Left colon (tissue), 2 donors: Measurements from ENCODE around the gene TBC1D22A. TPM values are rescaled to one million over a fixed set of nuclear protein-coding genes. Genes with fewer than 3 reads are reported as not detected.
A peak's percentile ranks its signal among the peaks of the same experiment; 100 is the strongest.

Experiments
- ATAC-seq: fragments of 200-7000 bp; cut with Tn5 transposase; one replicate; pipeline ENCODE4 v1.9.1; 2020; ENCODE audit warnings: mild to moderate bottlenecking, moderate library complexity
- DNase-seq, 2 donors: peaks; one replicate each; pipeline ENCODE4 v3.0.0-alpha.2; 2020
- intact Hi-C, 2 donors: fragments of 100-400 bp; cut with DNase I in 1 of 2; cut with micrococcal nuclease in 1 of 2; formaldehyde crosslinking; loops; one replicate each; pipeline versions ENCODE4 v1.11.2 to v1.14.0; 2022; cut with DNase I, micrococcal nuclease
- total RNA-seq, 2 donors: library from RNA; stranded (reverse); fragmentation: NEBNext Ultra II Directional; extraction: Animal tissue kit (Norgen Biotek cat#: 25700); gene quantifications; one replicate each; pipeline ENCODE4 v1.2.1, GENCODE V29; 2021
- donor health status: DM: no; HTN: no; CAD: no.
- donor health status: DM: yes; HTN: yes; CAD: no.

Gene TBC1D22A
- total RNA-seq, 2 donors from 2014 or later, result 40.7 to 45.2 TPM

DNA sequence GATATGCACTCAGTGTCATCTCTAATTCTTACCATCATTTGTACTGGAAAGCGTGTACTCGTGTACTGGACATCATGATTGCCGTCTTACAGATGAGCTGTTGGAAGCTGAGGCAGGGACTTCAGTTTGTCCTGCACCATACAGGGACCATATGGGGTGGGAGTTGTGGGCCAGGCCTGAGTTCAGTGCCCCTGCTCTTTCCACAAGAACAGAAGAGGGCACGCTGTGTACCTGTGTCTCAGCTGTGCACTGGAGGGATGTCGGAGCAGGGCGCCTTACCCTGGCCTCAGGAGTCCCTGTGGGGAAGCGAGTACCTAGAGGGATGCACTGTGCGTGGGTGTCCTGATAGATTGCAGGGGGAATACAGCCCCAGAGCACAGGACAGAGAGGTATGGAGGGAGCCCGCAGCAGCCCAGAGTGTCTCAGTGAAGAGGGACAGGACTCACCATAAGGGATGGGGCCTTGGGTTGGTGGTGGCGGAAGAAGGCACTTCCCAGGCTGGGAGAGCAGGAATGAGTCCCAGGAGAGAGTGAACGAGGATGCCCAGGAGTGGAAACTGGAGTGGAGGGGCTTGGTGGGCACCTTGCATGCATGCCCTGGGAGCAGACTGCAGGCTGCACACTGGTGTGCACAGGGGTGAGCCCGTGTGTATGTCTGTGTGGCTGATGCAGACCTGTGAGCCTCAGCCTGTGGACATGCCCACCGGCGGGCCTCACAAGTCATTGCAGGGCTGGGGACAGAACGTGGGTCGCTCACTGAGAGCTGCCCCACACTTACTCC, 329.7 kb downstream of the TBC1D22A start:
- intact Hi-C loops, result no loop called here
- ATAC-seq, result no peak
- no peak for DNase-seq

DNA sequence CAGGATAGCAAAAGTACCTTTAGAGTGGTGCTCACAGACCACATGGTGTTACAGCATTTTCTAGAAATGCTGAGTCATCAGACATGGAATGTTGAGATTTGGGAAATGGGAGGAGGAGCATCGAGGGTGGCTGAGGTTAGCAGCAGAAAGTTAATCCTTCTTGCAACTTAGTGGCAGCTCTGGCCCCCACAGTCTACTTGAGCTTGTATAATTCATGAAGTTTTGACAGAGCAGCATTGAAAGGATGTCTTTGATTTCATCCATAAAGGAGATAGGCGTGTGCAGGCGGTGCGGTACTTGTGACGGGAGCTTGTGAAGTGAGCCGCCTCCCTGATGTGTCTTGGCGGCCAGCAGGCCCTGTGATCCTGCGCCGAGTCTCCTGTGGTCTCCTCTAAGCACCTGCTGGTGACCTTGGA, 330.5 kb downstream of the TBC1D22A start:
- no peak for DNase-seq
- intact Hi-C loops, result no loop called here
- ATAC-seq, result no peak

DNA sequence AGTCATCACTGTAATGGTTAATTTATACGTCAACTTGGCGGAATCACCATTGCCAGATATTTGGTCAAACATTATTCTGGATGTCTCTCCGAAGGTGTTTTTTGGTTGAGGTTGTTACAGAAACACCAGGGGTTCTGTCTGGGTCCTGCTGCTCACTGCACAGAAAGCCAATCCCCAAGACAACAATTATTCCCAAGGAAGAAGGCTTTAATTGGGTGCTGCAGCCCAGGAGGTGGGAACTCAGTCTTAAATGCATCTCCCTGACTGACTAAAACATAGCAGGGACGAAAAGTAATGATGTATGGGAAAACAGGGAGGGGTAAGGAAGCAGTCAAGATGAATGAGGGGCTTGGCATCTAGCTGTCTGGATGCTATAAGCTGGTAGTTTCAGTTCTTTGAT, 331.3 kb downstream of the TBC1D22A start:
- intact Hi-C loops, result no loop called here
- ATAC-seq, result no peak

DNA sequence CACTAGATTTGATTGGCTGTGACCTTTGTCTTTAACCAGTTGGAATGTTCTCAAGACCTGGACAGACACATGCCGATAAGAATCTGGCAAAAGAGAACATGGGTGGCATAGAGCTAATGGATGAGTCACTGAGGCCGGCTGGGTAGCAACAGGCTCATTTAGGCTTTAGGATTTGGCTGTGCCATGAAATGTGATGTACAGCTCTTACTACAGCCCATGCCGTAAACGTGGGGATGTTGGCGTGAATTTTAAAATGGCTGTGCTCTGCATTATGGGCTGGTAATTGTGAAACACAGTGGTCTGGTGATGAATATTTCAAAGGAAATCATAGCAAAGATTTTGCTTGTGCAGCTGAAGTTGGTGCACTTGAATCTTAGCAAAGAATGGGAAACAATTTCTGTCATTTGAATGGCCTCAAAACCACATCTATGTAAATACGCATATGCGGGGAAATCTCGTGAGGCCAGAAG, 332.4 kb downstream of the TBC1D22A start:
- intact Hi-C loops, result no loop called here
- DNase-seq (no peak), ATAC-seq (no peak)

More for the DNA sequence above, 331.3 kb downstream of the TBC1D22A start:
- DNase-seq, result no peak

DNA sequence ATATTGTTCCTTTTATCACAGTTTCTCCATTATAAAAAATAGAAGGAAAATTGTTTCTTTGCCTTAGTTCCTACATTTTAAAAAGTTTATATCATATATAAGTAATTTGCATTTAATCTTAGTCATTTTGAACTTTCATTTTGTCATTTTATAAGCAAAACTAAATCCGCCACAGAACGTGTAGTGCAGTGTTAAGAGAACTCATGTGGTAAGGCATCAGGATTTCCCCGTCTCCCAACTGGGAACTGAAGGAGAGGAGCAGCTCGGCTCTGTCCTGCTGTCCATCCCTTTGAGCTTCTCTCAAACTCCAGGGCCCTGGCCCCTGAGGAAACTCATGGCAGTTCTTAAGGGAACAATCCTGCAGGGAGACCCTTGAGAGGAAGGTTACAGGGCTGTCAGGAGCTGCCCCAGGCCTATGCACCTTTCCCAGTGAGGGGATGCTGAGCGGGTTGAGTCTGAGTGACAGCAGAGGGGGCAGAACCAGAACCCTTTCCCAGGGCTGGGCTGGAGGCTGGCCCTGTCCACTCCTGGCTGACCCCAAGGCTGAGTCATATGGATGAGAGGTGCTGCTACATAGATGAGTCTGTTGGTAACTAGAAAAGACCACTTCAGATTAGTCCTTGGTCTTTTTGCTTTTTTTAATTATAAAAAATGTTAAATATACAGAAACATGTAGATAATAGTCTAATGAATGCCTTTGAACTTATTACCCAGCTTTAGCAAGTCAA, 333.1 kb downstream of the TBC1D22A start:
- ATAC-seq (no peak), DNase-seq (no peak)
- intact Hi-C loops, result no loop called here

DNA sequence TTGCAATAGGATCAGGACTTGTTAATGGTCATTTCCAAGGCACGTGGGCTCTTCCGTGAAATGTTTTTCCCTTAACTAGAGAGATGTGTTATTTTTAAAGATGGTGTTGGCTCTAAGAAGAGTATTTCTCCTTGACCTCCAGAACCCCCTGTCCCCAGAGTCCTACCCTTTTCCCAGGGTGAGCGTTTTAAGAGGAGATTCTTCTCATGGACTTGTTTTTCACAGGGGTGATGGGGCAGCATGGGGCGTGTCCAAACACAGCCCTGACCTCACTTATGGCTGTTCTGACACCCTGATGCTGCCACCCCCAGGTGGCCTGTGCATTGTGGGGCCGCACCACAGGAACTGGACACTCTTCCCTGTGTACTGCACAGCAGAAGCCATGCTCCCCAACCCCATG, 335.7 kb downstream of the TBC1D22A start:
- ATAC-seq (no peak), DNase-seq (no peak)
- intact Hi-C loops, result no loop called here

DNA sequence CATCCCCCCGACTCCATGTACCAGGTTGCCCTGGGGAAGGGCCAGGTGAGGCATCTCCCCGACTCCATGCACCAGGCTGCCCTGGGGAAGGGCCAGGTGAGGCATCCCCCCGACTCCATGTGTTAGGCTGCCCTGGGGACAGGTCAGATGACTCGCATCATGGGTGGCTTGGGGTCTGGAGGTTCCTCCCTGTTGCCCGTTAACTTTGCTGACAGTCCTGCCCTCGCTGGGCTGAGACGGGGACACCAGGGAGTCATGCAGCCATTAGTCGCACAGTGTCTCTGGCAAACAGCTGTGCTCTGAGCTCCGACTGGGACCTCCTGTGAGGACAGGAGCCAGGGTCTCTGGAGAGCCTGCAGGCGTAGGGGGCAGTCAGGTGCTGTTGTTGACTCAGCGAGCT, 336.1 kb downstream of the TBC1D22A start:
- DNase-seq, result no peak
- intact Hi-C loops, result no loop called here
- no peak for ATAC-seq

DNA sequence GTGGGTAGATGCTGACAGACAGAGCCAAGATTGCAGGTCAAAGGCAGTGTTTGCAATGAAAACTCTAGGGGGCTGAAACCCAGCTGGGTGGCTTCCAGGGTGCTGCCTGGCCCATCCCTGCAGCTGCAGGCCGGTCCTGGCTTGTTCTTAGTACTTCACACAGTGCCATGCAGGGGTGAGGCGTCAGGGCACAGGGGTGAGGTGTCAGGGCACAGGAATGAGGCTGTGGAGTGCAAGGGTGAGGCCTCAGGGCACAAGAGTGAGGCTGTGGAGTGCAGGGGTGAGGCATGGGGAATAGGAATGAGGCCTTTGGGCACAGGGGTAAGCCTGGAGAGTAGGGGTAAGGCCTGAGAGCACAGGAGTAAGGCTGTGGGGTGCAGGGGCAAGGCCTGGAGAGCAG, 337.6 kb downstream of the TBC1D22A start:
- ATAC-seq (no peak), DNase-seq (no peak)
- intact Hi-C loops, result no loop called here

DNA sequence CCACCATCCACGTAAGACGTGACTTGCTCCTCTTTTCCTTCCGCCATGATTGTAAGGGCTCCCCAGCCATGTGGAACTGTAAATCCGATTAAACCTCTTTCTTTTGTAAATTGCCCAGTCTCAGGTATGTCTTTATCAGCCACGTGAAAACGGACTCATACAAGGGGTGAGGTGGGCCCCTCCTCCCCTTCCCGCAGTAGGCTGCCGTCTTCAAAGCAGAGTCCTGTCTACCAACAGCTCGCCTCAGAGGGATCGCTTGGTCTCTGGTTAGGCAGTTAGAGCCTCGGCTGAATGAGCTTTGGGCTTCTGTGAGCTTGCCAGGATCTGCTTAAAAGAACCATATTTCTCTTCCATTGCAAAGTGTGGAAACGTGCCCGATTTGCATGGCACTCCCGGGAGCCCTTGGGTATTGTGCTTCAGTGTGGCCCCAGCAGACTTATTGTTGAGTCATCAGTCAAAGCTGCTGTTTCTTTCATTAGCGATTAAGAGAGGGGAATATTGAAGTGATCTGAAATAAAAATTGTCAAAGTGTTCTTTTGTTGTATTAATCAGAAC, 338.3 kb downstream of the TBC1D22A start:
- intact Hi-C loops, result no loop called here
- DNase-seq (no peak), ATAC-seq (no peak)

DNA sequence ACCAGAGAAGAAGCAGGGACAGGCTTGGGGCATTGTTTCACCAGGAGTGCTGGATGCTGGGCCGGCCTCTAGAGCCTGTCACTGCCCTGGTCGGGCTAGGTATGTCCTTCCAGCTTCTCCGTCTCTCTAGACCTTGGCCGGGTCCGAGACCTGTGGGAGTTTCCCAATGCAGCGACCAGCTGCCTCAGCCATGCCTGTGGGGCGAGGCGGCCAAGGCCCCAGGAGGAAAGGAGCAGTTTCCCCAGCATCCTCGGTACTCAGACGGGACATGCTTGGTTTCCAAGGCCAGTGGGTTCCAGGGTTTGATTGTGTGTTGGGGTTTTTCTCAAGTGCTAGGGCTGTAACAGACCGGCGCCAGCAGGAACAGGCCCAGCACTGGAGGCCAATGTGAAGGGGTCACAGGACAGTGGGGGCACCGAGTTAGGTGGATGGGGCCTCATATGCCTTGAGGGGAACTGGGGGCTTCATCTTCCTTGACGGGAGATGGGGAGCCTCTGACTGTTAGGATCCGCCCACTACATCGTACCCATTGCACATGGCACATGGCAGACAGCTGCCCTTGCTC, 339.0 kb downstream of the TBC1D22A start:
- no peak for ATAC-seq
- DNase-seq, result no peak
- intact Hi-C loops, result no loop called here

DNA sequence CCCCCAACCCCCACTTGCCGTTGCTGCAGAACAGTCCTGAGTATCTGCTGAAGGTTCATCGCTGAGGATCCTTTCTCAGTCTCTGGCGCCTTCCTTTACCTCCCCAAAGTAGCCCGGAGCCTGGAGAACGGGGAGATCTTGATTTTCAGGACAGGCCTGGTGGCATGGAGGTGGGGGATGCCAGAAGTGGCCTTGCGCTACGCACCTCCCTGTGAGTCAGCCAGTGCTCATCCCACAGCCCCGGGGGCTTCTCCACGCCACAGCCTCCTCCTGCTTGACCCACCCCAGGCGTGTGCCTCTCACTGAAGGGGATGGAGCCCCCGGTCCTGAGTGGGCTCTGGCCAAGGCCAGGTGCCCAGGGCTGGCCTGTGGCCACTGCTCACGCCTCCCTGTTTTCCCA, 339.6 kb downstream of the TBC1D22A start:
- intact Hi-C loops, result no loop called here
- no peak for ATAC-seq

DNA sequence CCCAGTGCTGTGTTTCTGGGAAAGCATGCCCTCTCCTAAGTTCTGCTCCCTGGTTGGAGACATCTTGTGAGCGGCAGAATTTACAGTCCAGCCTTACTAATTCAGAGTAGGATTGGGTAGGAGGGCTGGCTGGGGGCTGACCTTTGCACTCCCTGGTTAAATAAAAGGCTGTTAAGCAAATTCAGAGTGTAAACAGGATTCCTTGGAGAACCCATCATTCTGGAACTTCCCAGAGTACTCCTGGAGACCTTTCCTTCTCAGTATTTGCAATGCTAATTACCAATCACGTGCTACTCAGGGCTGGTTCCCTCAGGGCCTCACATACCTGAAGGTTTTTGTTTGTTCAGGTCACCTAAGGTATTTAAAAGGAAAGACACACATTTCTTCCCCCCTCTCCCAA, 340.2 kb downstream of the TBC1D22A start:
- DNase-seq (no peak), ATAC-seq (peak; percentile 73)
- intact Hi-C loops, result no loop called here

More for the DNA sequence above, 339.6 kb downstream of the TBC1D22A start:
- no peak for DNase-seq

DNA sequence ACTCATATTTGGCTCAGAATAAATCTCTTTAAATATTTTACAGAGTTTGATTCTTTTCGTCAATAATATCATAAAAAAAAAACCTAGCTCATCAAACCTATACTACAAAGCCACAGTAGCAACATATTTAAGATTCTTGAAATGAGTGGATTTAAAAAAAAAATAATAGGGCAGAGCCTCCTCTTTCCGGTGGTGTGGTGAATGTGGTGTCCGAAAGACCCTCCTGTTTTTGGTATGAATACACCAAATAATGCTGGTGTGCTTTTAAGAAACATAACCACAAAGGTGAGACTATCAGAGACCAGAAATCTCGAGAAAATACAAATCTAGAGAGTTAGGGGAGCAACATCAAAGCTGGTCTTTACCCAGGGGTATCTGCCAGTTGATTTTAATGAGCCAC, 342.6 kb downstream of the TBC1D22A start:
- intact Hi-C loops, result no loop called here
- DNase-seq (no peak), ATAC-seq (no peak)

DNA sequence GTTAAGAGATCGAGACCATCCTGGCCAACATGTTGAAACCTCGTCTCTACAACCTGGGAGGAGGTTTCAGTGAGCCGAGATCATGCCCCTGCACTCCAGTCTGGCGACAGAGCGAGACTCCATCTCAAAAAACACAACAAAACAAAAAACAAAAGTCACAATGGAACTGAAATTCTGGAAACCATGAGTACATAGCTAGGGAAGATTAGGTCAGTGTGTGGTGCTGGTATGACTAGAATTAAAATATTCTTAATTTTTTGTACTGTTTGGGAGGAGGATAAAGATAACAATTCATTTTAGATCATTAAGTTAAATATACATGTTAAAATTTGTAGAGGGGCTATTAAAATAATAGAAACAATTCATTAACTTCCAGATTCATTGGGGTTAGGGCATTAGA, 344.4 kb downstream of the TBC1D22A start:
- no peak for ATAC-seq
- intact Hi-C loops, result no loop called here
- no peak for DNase-seq

DNA sequence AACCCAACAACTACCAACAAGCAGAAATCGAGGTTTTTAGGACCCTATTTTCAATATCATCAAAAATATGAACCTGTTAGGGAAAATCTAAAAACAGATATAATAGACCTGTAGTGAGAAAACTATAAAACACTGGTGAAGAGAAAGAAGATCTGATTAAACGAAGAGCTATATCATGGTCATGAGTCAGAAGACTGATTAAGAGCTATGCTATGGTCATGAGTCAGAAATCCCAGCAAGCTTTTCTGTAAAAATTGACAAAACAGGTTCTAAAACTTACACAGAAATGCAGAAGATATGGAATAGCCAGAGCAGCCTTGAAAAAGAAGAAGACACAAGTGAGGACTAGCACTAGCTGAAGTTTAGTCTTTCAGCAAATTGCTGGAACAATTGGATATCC, 345.0 kb downstream of the TBC1D22A start:
- no peak for ATAC-seq
- no peak for DNase-seq
- intact Hi-C loops, result no loop called here

DNA sequence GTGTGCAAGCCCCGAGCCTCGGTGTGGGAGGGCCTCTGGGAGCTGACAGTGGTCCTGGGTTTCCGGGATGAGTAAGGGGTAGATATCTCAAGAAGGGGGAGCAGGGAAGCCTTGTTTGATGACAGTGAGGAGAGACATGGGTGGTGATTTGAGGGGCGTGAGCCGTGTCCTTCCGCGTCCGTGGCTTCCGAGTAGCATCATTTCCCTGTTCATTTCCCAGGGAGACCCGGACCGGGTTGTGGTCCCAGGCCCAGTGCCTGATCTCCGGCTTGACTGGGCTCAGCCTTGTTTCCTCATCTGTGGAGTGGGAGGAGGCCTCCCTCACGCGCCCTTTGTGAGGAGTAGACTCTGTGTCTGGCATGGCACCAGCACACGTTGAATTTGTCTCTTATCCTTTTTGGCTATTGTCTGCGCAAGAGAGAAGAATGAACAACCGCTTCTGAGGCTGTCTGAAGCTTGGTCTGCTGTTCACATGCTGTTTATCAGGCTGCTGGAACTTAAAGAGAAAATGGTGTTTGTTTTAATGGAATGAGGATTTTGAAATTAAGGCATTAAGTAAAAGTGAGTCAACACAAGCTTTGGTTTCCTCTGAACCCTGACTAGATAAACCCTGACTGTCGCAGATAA, 348.5 kb downstream of the TBC1D22A start:
- DNase-seq (no peak), ATAC-seq (no peak)
- intact Hi-C loops, result no loop called here

DNA sequence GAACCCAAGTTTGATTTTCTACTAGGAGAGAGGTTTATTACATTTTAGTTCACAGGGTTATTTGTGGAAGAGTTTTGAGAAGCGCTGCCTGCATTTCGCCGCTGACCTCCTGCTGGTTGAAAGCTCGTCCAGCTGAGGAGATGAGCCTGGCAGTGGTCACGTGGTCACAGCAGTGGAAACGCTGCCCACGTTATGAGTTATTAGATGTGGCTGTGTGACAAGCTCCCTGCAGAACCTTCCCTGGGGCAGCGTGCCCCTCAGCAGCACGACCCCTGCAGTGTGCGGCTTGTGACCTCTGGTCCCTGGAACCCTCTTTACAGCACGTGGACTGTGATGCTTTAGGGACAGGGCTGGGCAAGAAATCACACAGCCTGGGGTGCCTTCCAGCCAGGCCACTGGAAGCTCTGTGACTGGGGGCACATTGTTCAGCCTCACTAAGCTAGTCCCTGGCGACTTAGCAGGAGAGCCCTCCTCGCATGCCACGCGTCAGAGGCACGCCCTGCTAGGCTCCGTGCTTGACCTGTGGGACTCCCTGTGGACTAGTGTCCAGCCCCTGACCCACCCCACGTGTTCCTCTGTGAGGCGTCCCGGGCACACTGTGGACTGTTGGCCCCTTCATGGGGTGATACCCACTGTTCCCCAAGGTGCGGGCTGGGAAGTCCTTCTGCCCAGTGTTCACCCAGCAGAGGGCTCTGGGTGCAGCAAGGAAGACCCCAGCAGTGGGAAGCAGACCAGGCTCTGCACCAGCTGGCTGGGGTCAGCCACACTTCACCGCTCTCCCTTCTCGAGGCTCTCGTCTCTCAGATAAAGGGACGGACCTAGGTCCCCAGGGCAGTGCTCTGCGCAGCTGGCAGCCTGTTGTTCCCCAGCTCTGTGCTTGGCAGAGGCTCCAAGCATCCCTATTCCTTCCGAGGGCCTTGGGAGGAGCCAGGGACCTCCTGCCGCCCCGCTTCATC, 349.5 kb downstream of the TBC1D22A start:
- no peak for DNase-seq
- no peak for ATAC-seq

DNA sequence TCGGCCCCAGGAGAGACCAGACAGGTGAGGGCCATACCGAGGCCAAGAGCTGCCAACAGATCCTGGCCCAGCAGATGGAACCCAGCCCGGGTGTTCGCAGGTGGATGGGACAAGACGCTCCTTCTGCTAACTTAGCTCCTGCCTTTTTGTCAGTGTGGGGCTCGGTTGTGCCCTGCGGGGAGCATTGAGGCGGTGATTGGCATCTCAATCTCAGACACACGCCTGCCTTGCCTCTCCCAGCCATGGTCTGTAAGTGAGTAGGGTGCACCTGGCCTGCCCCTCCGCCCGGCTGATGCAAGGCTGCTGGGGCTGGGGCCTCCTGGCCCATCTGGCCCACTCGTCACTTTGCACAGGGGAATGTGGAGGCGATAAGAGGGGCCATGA, 350.1 kb downstream of the TBC1D22A start:
- ATAC-seq, result no peak
- no peak for DNase-seq
- intact Hi-C loops, result no loop called here

More for the DNA sequence above, 349.5 kb downstream of the TBC1D22A start:
- intact Hi-C loops, result no loop called here
